Measurements from ENCODE around the gene AARS1.
"Not testable (repeated sequence)": the region's sequence is repeated elsewhere in the genome, so short reads cannot be mapped to it uniquely, and the experiment has no call there.

Gene AARS1

DNA sequence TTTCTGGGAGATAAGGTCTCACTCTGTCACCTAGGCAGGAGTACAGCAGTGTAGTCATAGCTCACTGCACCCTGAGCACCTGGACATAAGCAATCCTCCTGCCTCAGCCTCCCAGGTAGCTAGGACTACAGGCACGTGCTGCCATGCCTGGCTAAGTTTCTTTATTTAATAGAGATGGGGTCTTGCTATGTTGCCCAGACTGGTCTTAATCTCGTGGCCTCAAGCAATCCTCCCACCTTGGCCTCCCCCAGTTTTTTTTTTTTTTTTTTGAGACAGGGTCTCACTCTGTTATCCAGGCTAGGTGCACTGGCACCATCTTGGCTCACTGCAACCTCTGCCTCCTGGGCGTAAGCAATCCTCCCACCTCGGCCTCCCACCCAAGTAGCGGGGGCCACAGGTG lies 30.8 kb upstream of the AARS1 start:
- H3K4me3 ChIP-seq (ENCODE audit: control insufficient read depth, low read depth, low read length): no peak overlapping the region
- TF ChIP-seq, protein P1, sequence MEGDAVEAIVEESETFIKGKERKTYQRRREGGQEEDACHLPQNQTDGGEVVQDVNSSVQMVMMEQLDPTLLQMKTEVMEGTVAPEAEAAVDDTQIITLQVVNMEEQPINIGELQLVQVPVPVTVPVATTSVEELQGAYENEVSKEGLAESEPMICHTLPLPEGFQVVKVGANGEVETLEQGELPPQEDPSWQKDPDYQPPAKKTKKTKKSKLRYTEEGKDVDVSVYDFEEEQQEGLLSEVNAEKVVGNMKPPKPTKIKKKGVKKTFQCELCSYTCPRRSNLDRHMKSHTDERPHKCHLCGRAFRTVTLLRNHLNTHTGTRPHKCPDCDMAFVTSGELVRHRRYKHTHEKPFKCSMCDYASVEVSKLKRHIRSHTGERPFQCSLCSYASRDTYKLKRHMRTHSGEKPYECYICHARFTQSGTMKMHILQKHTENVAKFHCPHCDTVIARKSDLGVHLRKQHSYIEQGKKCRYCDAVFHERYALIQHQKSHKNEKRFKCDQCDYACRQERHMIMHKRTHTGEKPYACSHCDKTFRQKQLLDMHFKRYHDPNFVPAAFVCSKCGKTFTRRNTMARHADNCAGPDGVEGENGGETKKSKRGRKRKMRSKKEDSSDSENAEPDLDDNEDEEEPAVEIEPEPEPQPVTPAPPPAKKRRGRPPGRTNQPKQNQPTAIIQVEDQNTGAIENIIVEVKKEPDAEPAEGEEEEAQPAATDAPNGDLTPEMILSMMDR (conservative IDR thresholded peaks at IDR 0.05; ENCODE audit: control insufficient read depth, insufficient read depth, low read depth, low read length): no peak
- DNase-seq (ENCODE audit: low read depth): no peak

DNA sequence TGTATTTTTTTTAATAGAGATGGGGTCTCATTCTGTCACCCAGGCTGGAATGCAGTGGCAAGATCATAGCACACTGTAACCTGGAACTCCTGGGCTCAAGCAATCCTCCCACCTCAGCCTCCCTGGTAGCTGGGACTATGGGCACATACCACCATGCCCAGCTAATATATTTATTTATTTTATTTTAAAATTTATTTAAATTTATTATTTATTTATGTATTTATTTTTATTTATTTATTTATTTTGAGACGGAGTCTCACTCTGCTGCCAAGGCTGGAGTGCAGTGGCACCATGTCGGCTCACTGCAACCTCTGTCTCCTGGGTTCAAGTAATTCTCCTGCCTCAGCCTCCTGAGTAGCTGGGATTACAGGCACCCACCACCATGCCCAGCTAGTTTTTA lies 18.4 kb upstream of the AARS1 start:
- DNase-seq (ENCODE audit: low read depth); H3K4me3 ChIP-seq (ENCODE audit: control insufficient read depth, low read depth, low read length): not testable (repeated sequence)

DNA sequence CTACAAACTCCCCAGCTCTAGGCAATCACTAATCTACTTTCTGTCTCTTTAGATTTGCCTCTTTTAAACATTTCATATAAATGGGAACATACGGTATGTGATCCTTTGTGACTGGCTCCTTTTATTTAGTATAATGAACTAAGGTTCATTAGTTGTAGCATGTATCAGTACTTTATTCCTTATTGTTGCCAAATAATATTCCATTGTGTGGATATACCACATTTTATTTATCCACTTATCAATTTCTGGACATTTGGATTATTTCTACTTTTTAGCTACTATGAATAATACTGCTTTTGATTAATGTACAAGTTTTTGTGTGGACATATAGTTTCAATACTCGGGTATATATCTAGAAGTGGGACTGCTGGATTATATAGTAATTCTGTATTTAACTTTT lies 17.6 kb upstream of the AARS1 start:
- TF ChIP-seq, protein P1 (conservative IDR thresholded peaks at IDR 0.05; ENCODE audit: control insufficient read depth, insufficient read depth, low read depth, low read length): no peak
- DNase-seq (ENCODE audit: low read depth): no peak
- H3K4me3 ChIP-seq (ENCODE audit: control insufficient read depth, low read depth, low read length): no peak overlapping the region

DNA sequence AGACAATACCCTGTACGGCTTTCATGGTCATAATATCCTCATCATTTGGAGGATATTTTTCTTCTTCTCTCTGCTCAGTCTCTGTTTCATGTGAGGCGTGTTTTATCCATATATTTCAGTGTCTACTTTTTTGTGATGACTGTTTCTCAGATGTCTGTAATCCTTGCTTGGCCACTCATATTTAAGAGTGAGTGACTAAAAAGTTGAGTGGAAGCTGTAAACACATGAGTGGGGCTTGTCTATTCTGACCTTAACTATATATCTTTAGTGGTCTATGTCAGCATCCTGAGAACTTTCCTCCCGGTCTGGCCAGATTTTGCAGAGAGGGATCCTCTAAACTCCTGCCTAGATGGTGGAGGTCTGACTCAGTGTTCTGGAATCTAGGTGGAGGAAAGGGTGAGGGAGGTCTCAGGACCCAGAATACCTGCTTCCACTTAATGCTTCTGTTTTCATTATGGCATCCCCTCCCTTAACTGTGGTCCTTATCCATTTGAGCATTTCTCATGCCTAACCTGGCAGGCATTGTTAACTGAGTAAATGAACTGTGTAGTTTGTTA lies 15.7 kb upstream of the AARS1 start:
- TF ChIP-seq, protein P1 (conservative IDR thresholded peaks at IDR 0.05; ENCODE audit: control insufficient read depth, insufficient read depth, low read depth, low read length): no peak
- H3K4me3 ChIP-seq (ENCODE audit: control insufficient read depth, low read depth, low read length): no peak overlapping the region
- DNase-seq (ENCODE audit: low read depth): no peak

DNA sequence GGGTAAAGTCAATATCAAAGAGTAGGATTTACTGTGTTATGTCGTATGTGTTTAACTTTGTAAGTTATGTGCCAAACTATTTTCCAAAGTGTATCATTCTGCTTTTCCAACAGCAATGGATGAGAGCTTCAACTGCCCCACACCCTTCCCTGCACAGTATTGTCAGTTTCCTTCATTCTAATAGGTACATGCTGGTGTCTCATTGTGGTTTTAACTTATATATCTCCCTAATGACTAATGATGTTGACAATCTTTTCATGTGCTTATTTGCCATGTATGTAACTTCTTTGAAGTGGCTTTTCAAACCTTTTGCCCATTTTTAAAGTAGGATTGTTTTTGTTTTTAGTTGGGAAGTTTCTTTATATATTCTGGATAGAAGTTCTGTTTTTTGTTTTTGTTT lies 13.4 kb upstream of the AARS1 start:
- H3K4me3 ChIP-seq (ENCODE audit: control insufficient read depth, low read depth, low read length): no peak overlapping the region
- DNase-seq (ENCODE audit: low read depth): peak; percentile 69
- TF ChIP-seq, protein P1 (conservative IDR thresholded peaks at IDR 0.05; ENCODE audit: control insufficient read depth, insufficient read depth, low read depth, low read length): no peak

DNA sequence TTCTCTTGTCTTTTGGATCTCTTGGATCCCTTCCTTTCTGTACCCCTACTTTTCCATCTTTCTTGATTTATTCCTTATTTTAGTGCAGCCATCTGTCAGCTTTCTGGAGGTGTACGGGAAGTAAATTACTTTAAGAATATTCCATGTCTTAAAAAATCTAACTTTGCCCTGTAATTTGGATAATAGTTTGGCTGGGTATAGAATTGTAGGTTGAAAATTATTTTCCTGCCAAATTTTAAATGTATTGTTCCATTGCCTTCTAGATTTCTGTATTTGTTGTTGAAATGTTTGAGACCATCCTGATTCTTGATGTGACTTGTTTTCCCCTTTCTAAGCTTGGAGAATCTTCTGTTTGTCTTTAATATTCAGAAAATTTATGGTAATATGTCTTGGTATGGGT lies 11.8 kb upstream of the AARS1 start:
- DNase-seq (ENCODE audit: low read depth): no peak
- H3K4me3 ChIP-seq (ENCODE audit: control insufficient read depth, low read depth, low read length): no peak overlapping the region
- TF ChIP-seq, protein P1 (conservative IDR thresholded peaks at IDR 0.05; ENCODE audit: control insufficient read depth, insufficient read depth, low read depth, low read length): no peak

DNA sequence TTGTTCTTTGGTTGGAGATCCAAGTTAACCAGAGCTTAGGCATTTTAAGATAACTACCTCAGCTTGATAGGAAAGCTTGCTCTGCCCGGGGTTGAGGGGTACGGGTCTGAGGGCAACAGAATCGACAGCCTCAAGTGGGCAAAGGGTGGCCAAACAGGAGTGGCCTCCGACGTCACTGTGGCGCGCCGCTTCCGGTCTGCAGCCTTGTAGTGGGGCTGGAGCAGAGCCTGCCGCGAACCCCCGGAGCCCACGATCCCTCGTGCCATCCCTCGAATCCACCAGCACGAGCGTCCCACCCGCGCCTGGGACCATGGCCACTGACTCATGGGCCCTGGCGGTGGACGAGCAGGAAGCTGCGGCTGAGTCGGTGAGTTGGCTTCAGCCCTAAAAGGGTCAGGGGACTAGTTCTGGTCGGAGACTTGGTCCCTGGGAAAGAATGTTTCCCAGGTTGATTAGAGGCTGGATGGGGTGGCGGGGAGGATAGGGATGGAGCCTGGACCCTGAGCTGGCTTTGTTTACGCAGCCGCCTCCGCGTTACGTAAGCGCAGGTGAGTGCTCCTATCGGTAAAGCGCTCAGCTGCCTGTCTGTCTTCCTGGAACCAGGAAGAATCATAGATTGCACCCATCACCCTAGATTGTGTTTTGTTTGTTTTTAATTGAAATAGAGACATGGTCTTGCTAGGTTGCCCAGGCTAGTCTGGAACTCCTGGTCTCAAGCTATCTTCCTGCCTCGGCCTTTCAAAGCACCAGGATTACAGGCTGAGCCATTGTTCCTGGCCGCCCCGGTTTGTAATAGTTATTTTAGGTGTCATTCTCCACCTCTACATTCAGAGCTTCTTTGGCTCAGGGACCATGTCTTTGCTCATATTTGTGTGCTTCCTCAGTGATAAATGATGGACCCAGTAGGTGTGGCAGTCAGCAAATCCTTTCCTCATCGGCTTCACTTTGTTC lies 10.0 kb upstream of the AARS1 start, which contains the start of gene DDX19B:
Gene DDX19B, plus strand, starts transcription at position 199 of the 951 bp plus-strand sequence. Its CDS starts 112 bp downstream, at position 311.
- TF ChIP-seq, protein P1 (conservative IDR thresholded peaks at IDR 0.05; ENCODE audit: control insufficient read depth, insufficient read depth, low read depth, low read length): no peak
- H3K4me3 ChIP-seq (ENCODE audit: control insufficient read depth, low read depth, low read length): peak within 1 kb of the TSS; percentile 81
- DNase-seq (ENCODE audit: low read depth): peak; percentile 70
